ENCODE results near the gene DDC.

DDC gene

GRCh38 chr7:50513166-50513871 is 51.9 kb downstream of the DDC start:
- H3K36me3 ChIP-seq (ENCODE audit: control insufficient read depth, insufficient read depth, low read length) = no peaks in the 10 kb centered on the region
- TF ChIP-seq CTCF (IDR thresholded peaks at IDR 0.05; ENCODE audit: insufficient read depth, low read length, poor library complexity, severe bottlenecking) = no peak
- DNase-seq (ENCODE audit: extremely low read depth, insufficient read length) = no peak
- no peak overlapping the region for H3K4me3 ChIP-seq (replicated peaks; ENCODE audit: low read depth, low read length)
- H3K27me3 ChIP-seq (replicated peaks; ENCODE audit: control insufficient read depth, insufficient read depth, low read length) = no peaks in the 10 kb centered on the region

GRCh38 chr7:50512384-50512783 is 52.8 kb downstream of the DDC start:
- Histone ChIP-seq H3K27me3 (replicated peaks; ENCODE audit: control insufficient read depth, insufficient read depth, low read length) (no peaks in the 10 kb centered on the region), H3K4me3 (replicated peaks; ENCODE audit: low read depth, low read length) (no peak overlapping the region), H3K36me3 (ENCODE audit: control insufficient read depth, insufficient read depth, low read length) (no peaks in the 10 kb centered on the region)
- TF ChIP-seq CTCF (IDR thresholded peaks at IDR 0.05; ENCODE audit: insufficient read depth, low read length, poor library complexity, severe bottlenecking) = no peak
- no peak for DNase-seq (ENCODE audit: extremely low read depth, insufficient read length)

GRCh38 chr7:50509459-50509858 is 55.7 kb downstream of the DDC start:
- Histone ChIP-seq H3K36me3 (ENCODE audit: control insufficient read depth, insufficient read depth, low read length) (no peaks in the 10 kb centered on the region), H3K27me3 (replicated peaks; ENCODE audit: control insufficient read depth, insufficient read depth, low read length) (no peaks in the 10 kb centered on the region), H3K4me3 (replicated peaks; ENCODE audit: low read depth, low read length) (no peak overlapping the region)
- no peak for DNase-seq (ENCODE audit: extremely low read depth, insufficient read length)
- TF ChIP-seq CTCF (IDR thresholded peaks at IDR 0.05; ENCODE audit: insufficient read depth, low read length, poor library complexity, severe bottlenecking) = no peak

- no peak overlapping the region for H3K4me3 ChIP-seq (replicated peaks; ENCODE audit: low read depth, low read length)
- H3K27me3 ChIP-seq (replicated peaks; ENCODE audit: control insufficient read depth, insufficient read depth, low read length) = no peaks in the 10 kb centered on the region
- no peak for TF ChIP-seq CTCF (IDR thresholded peaks at IDR 0.05; ENCODE audit: insufficient read depth, low read length, poor library complexity, severe bottlenecking)
- DNase-seq (ENCODE audit: extremely low read depth, insufficient read length) = no peak
- H3K36me3 ChIP-seq (ENCODE audit: control insufficient read depth, insufficient read depth, low read length) = no peaks in the 10 kb centered on the region
Observed at GRCh38 chr7:50508471-50508943, 56.7 kb downstream of the DDC start.

- DNase-seq (ENCODE audit: extremely low read depth, insufficient read length) = no peak
- Histone ChIP-seq H3K4me3 (replicated peaks; ENCODE audit: low read depth, low read length) (no peak overlapping the region), H3K36me3 (ENCODE audit: control insufficient read depth, insufficient read depth, low read length) (no peaks in the 10 kb centered on the region), H3K27me3 (replicated peaks; ENCODE audit: control insufficient read depth, insufficient read depth, low read length) (no peaks in the 10 kb centered on the region; the same call in 1 of the 2 replicates)
- TF ChIP-seq CTCF (IDR thresholded peaks at IDR 0.05; ENCODE audit: insufficient read depth, low read length, poor library complexity, severe bottlenecking) = no peak
Observed at GRCh38 chr7:50507898-50508470, 57.2 kb downstream of the DDC start.

All from GM06990 (cell line).